ENCODE measurements around the gene METTL9.
"Not testable (repeated sequence)": the region's sequence is repeated elsewhere in the genome, so short reads cannot be mapped to it uniquely, and the experiment has no call there.

Gene METTL9

GRCh38 chr16:21611556-21612384 lies 12.4 kb downstream of the METTL9 start:
- DNase-seq, result no peak

DNA sequence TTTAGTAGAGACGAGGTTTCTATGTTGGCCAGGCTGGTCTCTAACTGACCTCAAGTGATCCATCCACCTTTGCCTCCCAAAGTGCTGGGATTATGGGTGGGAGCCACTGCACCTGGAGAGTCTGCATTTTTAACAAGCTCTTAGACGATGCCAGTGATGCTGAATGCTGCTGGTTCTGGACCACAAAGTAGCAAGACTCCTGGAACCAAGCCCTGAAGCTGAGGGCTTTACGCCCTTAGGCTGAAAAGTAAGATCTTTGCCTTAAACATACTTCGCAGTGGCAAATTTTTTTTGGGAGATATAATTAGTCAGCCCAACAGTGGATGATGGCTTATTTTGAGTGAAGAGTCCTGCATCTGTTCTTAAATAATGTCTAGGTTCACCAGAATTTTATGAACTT lies 14.0 kb downstream of the METTL9 start:
- DNase-seq, result no peak

- no peak for DNase-seq
Measured at GRCh38 chr16:21613781-21614180, 14.4 kb downstream of the METTL9 start.

DNA sequence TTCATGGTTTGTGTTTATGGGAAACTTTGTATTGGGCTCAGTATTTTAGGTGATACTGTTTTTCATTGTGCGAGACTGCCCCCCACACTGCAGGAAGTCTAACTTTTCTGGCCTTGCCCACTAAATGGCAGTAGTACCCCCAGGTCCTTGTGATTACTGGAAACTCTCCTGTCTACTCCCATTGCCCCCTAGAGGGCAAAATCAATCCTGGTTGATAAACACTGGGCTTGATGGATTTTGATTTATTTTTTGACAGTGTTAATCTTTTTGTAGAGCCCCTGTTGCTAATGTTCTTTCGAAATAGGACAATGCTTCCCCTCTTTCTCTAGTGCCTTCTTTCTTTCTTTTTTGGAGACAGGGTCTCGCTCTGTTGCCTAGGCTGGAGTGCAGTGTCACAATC lies 15.5 kb downstream of the METTL9 start:
- DNase-seq, result no peak

GRCh38 chr16:21617607-21618006 lies 18.2 kb downstream of the METTL9 start:
- no peak for DNase-seq

DNA sequence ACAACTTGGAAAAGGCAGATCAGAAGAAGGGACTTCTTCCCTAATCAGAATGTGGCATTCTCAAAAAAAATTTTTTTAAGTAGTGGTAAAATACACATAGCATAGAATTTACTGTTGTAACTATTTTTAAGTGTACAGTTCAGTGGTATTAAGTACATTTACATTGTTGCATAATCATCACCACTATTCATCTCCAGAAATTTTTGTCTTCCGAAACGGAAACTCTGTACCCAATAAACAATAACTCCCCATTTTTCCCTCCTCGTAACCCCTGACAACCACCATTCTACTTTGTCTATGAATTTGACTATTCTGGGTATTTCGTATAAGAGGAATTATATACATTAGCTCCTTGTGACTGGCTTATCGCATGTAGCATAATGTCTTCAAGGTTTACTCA lies 18.9 kb downstream of the METTL9 start:
- no peak for DNase-seq

- no peak for DNase-seq
Measured at GRCh38 chr16:21619765-21620425, 20.5 kb downstream of the METTL9 start.

- DNase-seq, result no peak
Measured at GRCh38 chr16:21620592-21620991, 21.2 kb downstream of the METTL9 start.

DNA sequence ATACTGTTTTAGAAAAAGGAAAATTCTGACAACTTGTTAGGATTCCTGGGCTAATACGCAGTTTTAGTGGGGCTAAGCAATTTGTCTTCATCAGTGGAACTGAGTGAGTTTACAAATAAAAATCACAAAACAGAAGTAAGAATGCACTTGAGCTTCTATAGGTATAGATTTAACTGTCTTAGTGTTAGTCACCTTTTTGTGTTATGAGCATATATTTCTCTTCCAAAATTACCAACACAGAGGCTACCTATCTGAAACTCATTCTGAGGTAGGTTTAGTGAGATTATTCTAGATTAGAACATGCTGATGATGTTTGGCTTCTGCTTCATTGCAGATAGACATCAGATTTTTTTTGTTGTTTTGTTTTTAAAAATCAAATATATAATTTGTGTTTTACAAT lies 23.2 kb downstream of the METTL9 start:
- no peak for DNase-seq

- no peak for DNase-seq
Measured at GRCh38 chr16:21625026-21625425, 25.6 kb downstream of the METTL9 start.

- no peak for DNase-seq
Measured at GRCh38 chr16:21626659-21627277, 27.4 kb downstream of the METTL9 start.

- no peak for DNase-seq
Measured at GRCh38 chr16:21628121-21628726, 28.8 kb downstream of the METTL9 start.

- no peak for DNase-seq
Measured at GRCh38 chr16:21628772-21629171, 29.4 kb downstream of the METTL9 start.

DNA sequence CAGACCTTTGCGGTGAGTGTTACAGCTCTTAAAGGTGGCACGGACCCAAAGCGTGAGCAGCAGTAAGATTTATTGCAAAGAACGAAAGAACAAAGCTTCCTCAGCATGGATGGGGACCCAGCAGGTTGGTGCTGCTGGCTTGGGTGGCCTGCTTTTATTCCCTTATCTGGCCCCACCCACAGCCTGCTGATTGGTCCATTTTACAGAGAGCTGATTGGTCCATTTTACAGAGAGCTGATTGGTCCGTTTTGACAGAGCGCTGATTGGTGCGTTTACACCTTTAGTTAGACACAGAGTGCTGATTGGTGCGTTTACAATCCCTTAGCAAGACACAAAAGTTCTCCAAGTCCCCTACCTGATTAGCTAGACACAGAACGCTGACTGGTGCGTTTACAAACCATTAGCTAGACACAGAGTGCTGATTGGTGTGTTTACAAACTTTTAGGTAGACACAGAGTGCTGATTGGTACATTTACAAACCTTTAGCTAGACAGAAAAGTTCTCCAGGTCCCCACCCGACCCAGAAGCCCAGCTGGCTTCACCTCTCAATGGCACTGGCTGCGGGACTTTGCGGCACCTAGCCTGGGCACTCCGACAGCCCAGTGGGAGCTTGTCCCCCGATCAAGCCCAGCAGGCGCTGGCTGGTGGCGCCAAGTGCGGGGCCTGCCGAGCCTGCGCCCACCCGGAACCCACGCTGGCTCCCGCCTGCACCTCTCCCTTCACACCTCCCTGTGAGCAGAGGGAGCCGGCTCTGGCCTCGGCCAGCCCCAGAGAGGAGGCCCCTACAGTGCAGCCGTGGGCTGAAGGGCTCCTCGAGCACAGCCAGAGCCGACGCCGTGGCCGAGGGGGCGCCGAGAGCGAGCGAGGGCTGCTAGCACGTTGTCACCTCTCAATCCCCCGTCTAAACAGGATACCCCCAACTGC lies 30.5 kb downstream of the METTL9 start:
- not testable (repeated sequence) for DNase-seq

DNA sequence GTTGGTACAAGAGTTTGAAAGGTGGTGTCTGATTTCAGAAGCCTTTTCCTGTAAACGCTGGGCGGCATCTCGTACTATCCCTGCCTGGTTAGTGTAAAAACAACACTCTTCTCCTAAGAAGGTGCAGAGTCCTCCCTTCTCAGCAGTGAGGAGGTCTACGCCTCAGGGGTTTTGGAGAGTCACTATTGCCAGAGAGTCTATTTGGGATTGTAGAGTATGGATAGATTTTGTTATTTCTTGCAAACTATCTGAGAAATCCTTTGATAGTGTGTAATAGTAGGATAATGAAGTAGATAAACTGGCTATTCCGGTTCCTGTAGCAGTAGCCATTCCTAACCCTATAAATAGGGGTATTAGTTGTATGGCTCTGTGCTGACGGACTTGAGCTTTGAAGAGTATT lies 31.5 kb downstream of the METTL9 start:
- DNase-seq, result not testable (repeated sequence)

- not testable (repeated sequence) for DNase-seq
Measured at GRCh38 chr16:21631376-21631775, 32.0 kb downstream of the METTL9 start.

DNA sequence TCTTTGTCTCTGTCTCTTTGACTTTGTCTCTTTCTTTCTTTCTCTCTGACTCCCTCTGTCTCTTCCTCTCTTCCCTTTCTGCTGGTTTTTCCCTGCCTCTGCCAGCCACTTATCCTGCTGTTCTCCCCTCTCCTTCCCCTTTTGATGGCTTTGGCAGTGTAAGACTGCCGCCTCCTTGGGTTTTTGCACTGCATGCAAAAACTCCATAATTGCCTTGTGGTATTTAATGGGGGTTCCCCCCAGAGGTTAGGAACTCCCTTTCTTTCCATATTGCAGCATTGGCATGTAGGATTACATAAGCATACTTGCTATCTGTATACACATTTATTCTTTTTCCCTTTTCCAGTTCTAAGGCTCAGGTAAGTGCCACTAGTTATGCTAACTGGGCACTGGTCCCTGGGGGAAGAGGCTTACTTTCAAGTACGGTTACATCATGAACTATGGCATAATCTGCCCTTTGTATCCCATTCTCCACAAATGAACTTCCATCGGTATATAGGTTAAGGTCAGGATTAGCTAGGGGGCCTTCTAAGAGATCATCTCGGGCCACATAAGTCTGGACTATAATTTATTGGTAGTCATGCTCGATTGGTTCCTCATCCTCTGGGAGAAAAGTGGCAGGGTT lies 32.7 kb downstream of the METTL9 start:
- not testable (repeated sequence) for DNase-seq

- DNase-seq, result no peak
Measured at GRCh38 chr16:21634216-21634615, 34.8 kb downstream of the METTL9 start.

GRCh38 chr16:21635694-21636093 lies 36.3 kb downstream of the METTL9 start:
- DNase-seq, result not testable (repeated sequence)

DNA sequence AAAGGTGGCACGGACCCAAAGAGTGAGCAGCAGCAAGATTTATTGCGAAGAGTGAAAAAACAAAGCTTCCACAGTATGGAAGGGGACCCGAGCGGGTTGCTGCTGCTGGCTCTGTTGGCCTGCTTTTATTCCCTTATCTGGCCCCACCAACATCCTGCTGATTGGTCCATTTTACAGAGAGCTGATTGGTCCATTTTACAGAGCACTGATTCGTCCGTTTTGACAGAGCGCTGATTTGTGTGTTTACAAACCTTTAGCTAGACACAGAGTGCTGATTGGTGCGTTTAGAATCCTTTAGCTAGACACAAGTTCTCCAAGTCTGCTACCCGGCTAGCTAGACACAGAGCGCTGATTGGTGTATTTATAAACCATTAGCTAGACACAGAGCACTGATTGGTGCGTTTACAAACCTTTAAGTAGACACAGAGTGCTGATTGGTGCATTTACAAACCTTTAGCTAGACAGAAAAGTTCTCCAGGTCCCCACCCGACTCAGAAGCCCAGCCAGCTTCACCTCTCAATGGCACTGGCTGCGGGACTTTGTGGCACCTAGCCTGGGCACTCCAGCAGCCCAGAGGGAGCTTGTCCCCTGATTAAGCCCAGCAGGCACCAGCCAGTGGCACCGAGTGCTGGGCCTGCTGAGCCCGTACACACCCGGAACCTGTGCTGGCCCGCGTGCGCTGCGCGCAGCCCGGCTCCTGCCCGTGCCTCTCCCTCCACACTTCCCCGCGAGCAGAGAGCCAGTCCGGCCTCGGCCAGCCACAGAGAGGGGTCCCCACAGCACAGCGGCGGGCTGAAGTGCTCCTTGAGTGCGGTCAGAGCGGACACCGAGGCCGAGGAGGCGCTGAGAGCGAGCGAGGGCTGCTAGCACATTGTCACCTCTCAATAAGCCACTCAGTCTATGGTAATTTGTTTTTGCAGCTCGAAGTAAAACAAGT lies 37.9 kb downstream of the METTL9 start:
- no peak for DNase-seq

- DNase-seq, result no peak
Measured at GRCh38 chr16:21638573-21638975, 39.2 kb downstream of the METTL9 start.
